H1 (cell line): ENCODE data around the gene TLK1. TPM values are rescaled to one million over a fixed set of nuclear protein-coding genes. Genes with fewer than 3 reads are reported as not detected.

ENCODE experiments used
- CTCF ChIA-PET: fragments of 300-600 bp; sonication (Branson Sonifier 250); formaldehyde crosslinking; loops from one replicate; lab custom pipeline; 2021; ENCODE audit not compliant: partially characterized antibody; lab: Charles Lee
- POLR2A ChIA-PET: fragments of 300-600 bp; sonication (Branson Sonifier 250); formaldehyde crosslinking; loops from one replicate; lab custom pipeline; 2021; ENCODE audit warnings: inconsistent platforms; ENCODE audit not compliant: partially characterized antibody; lab: Charles Lee
- DNase-seq, 2 experiments: peaks; one replicate each; pipeline versions ENCODE4 v3.0.0 to v3.0.0-alpha.2; 2010 to 2022; ENCODE audit warnings: low spot score in 2 of 2, low read depth in 1 of 2, mixed read lengths in 1 of 2
- FAIRE-seq: peaks from 2 replicates; lab custom pipeline; 2011; peaks lifted over from hg19 to GRCh38; lab: Jason Lieb, UNC
- H2AFZ ChIP-seq: 2 replicates; pipeline ENCODE4 v1.8.1; 2012; ENCODE audit warnings: low read length, inconsistent platforms
- H2AK5ac ChIP-seq: 2 replicates; pipeline ENCODE4 v1.6.1; 2013; ENCODE audit warnings: low read depth, low read length
- H2BK120ac ChIP-seq: replicated peaks from 2 replicates; pipeline ENCODE3; 2013; ENCODE audit warnings: low read depth, low read length, inconsistent platforms
- H2BK12ac ChIP-seq: 2 replicates; pipeline ENCODE4 v1.6.1; 2013; ENCODE audit warnings: low read depth, low read length
- H2BK15ac ChIP-seq: 2 replicates; pipeline ENCODE4 v1.6.1; 2013; ENCODE audit warnings: low read length
- H2BK20ac ChIP-seq: 2 replicates; pipeline ENCODE4 v1.6.1; 2013; ENCODE audit warnings: low read length
- H2BK5ac ChIP-seq: 2 replicates; pipeline ENCODE4 v1.6.1; 2013; ENCODE audit warnings: low read depth, low read length
- H3K14ac ChIP-seq: 2 replicates; pipeline ENCODE4 v1.6.1; 2013; ENCODE audit warnings: inconsistent platforms; ENCODE audit not compliant: insufficient read length
- H3K18ac ChIP-seq: 2 replicates; pipeline ENCODE4 v1.6.1; 2013; ENCODE audit warnings: low read length; ENCODE audit errors: extremely low read depth
- H3K23ac ChIP-seq: 2 replicates; pipeline ENCODE4 v1.6.1; 2013; ENCODE audit warnings: inconsistent platforms; ENCODE audit not compliant: insufficient read length
- H3K23me2 ChIP-seq: 2 replicates; pipeline ENCODE4 v1.6.1; 2013; ENCODE audit warnings: low read depth, low read length
- H3K27ac ChIP-seq: 2 replicates; pipeline ENCODE4 v1.6.1; 2011; ENCODE audit warnings: low read depth, low read length, inconsistent platforms
- H3K27me3 ChIP-seq, 4 experiments: replicated peaks in 1 of 4; 1 replicate in 1 of 4; 2 replicates in 3 of 4; pipeline versions ENCODE4 v1.6.1 to v1.8.1; 2011 to 2013; ENCODE audit warnings: low read length in 3 of 4, mild to moderate bottlenecking in 3 of 4, inconsistent platforms in 2 of 4, mixed read lengths in 2 of 4, moderate library complexity in 1 of 4; ENCODE audit not compliant: control insufficient read depth in 3 of 4, insufficient read depth in 3 of 4; ENCODE audit errors: extremely low read depth in 1 of 4
- H3K36me3 ChIP-seq, 4 experiments: 2 replicates each; pipeline versions ENCODE4 v1.6.1 to v1.8.1; 2011 to 2013; ENCODE audit warnings: mild to moderate bottlenecking in 4 of 4, low read length in 3 of 4, moderate library complexity in 2 of 4, control low read depth in 1 of 4, inconsistent platforms in 1 of 4; ENCODE audit not compliant: insufficient read depth in 4 of 4, control insufficient read depth in 2 of 4
- H3K4ac ChIP-seq: replicated peaks from 2 replicates; pipeline ENCODE3; 2013; ENCODE audit warnings: low read length, low read depth, mixed read lengths, inconsistent platforms; ENCODE audit not compliant: insufficient read length
- H3K4me1 ChIP-seq, 4 experiments: replicated peaks in 1 of 4; 1 replicate in 1 of 4; 2 replicates in 3 of 4; pipeline versions ENCODE4 v1.6.1 to v1.8.1; 2011 to 2013; ENCODE audit warnings: low read length in 3 of 4, inconsistent platforms in 2 of 4, mixed read lengths in 1 of 4; ENCODE audit not compliant: insufficient read depth in 4 of 4, control insufficient read depth in 3 of 4
- H3K4me2 ChIP-seq, 2 experiments: 2 replicates each; pipeline versions ENCODE4 v1.6.1 to v1.8.1; 2011 to 2013; ENCODE audit warnings: low read depth in 2 of 2, low read length in 2 of 2, control low read depth in 1 of 2, inconsistent platforms in 1 of 2, mild to moderate bottlenecking in 1 of 2; ENCODE audit not compliant: insufficient read depth in 1 of 2
- H3K4me3 ChIP-seq, 4 experiments: fragments of 200-600, 300-600 bp in 1 of 4; sonication (generic), shearing (Covaris generic), sonication (Bioruptor Twin) in 1 of 4; 2 replicates each; pipeline versions ENCODE4 v1.5.1 to v1.8.1; 2011 to 2016; ENCODE audit warnings: low read length in 4 of 4, low read depth in 3 of 4, control low read depth in 2 of 4, inconsistent platforms in 2 of 4, mild to moderate bottlenecking in 2 of 4, mixed read lengths in 1 of 4, moderate library complexity in 1 of 4; ENCODE audit not compliant: insufficient read depth in 2 of 4; ENCODE audit errors: extremely low read depth in 1 of 4
- H3K56ac ChIP-seq: replicated peaks from 2 replicates; pipeline ENCODE3; 2013; ENCODE audit warnings: low read depth, mild to moderate bottlenecking, mixed read lengths, low read length, inconsistent platforms; ENCODE audit not compliant: insufficient read length
- H3K79me1 ChIP-seq: 2 replicates; pipeline ENCODE4 v1.6.1; 2013; ENCODE audit warnings: low read depth, low read length, control low read depth
- H3K79me2 ChIP-seq, 2 experiments: 2 replicates each; pipeline versions ENCODE4 v1.6.1 to v1.8.1; 2012 to 2013; ENCODE audit warnings: low read length in 2 of 2, mild to moderate bottlenecking in 2 of 2, inconsistent platforms in 1 of 2; ENCODE audit not compliant: insufficient read depth in 2 of 2, control insufficient read depth in 1 of 2
- H3K9ac ChIP-seq, 4 experiments: replicated peaks in 1 of 4; 1 replicate in 1 of 4; 2 replicates in 3 of 4; pipeline versions ENCODE4 v1.6.1 to v1.8.1; 2011 to 2013; ENCODE audit warnings: low read depth in 3 of 4, low read length in 3 of 4, control low read depth in 2 of 4, mild to moderate bottlenecking in 2 of 4, moderate library complexity in 2 of 4, inconsistent platforms in 1 of 4; ENCODE audit errors: extremely low read depth in 1 of 4
- H3K9me3 ChIP-seq, 2 experiments: 2 replicates each; pipeline versions ENCODE4 v1.6.1 to v1.8.1; 2012 to 2013; ENCODE audit warnings: mild to moderate bottlenecking in 2 of 2, moderate library complexity in 2 of 2, control low read depth in 1 of 2, inconsistent platforms in 1 of 2, low read depth in 1 of 2, low read length in 1 of 2, mixed read lengths in 1 of 2; ENCODE audit not compliant: insufficient read depth in 2 of 2
- H4K20me1 ChIP-seq, 2 experiments: replicated peaks in 1 of 2; 2 replicates each; pipeline versions ENCODE3 to v1.8.1; 2011 to 2013; ENCODE audit warnings: inconsistent platforms in 2 of 2, low read length in 2 of 2, mild to moderate bottlenecking in 1 of 2; ENCODE audit not compliant: insufficient read depth in 2 of 2, control insufficient read depth in 1 of 2
- H4K5ac ChIP-seq: 2 replicates; pipeline ENCODE4 v1.6.1; 2013; ENCODE audit warnings: low read length, low read depth, mixed read lengths, inconsistent platforms; ENCODE audit not compliant: insufficient read length
- H4K8ac ChIP-seq: 2 replicates; pipeline ENCODE4 v1.8.0; 2013; ENCODE audit warnings: mild to moderate bottlenecking, moderate library complexity, low read length, inconsistent platforms; ENCODE audit not compliant: insufficient read depth; ENCODE audit errors: extremely low read depth
- H4K91ac ChIP-seq: replicated peaks from 2 replicates; pipeline ENCODE3; 2013; ENCODE audit warnings: low read length, mixed read lengths, inconsistent platforms; ENCODE audit not compliant: insufficient read length
- CTBP2 ChIP-seq: IDR thresholded peaks from 2 replicates; pipeline ENCODE4 v1.7.0; 2011; ENCODE audit warnings: borderline replicate concordance, mild to moderate bottlenecking, moderate library complexity, mixed read lengths, low read length; ENCODE audit not compliant: insufficient read depth, insufficient read length
- EP300 ChIP-seq, 2 experiments: IDR thresholded peaks; 1 replicate in 1 of 2; 2 replicates in 1 of 2; pipeline ENCODE4 v1.6.1; 2011 to 2012; ENCODE audit warnings: low read depth in 2 of 2, low read length in 2 of 2, mild to moderate bottlenecking in 2 of 2, borderline replicate concordance in 1 of 2, inconsistent platforms in 1 of 2, moderate library complexity in 1 of 2
- GABPA ChIP-seq: IDR thresholded peaks from 2 replicates; pipeline ENCODE4 v1.6.1; 2011; ENCODE audit warnings: mild to moderate bottlenecking, low read length, moderate library complexity, borderline replicate concordance; ENCODE audit not compliant: insufficient read depth
- KDM4A ChIP-seq: IDR thresholded peaks from one replicate; pipeline ENCODE4 v1.7.1; 2012; ENCODE audit warnings: low read depth, mild to moderate bottlenecking, moderate library complexity, low read length, inconsistent platforms; ENCODE audit not compliant: severe bottlenecking
- MAFK ChIP-seq: IDR thresholded peaks from 2 replicates; pipeline ENCODE4 v1.6.1; 2012; ENCODE audit warnings: low read depth, mild to moderate bottlenecking, improper control_type of control experiment, low read length
- RBBP5 ChIP-seq: IDR thresholded peaks from 2 replicates; pipeline ENCODE4 v1.7.1; 2012; ENCODE audit warnings: low read depth, mild to moderate bottlenecking, inconsistent platforms, low read length, moderate library complexity, borderline replicate concordance
- RNF2 ChIP-seq: fragments of 200-900, 300-1000 bp; sonication (generic); IDR thresholded peaks from 2 replicates; pipeline ENCODE4 v1.7.1; 2016; ENCODE audit warnings: borderline replicate concordance, low read depth, mild to moderate bottlenecking, antibody characterized with exemption, low read length; ENCODE audit not compliant: poor library complexity, severe bottlenecking; ENCODE audit errors: missing control alignments
- RXRA ChIP-seq: IDR thresholded peaks from 2 replicates; pipeline ENCODE4 v1.6.1; 2011; ENCODE audit warnings: low read depth, mild to moderate bottlenecking, low read length, moderate library complexity; ENCODE audit not compliant: insufficient read depth
- SAP30 ChIP-seq: fragments of 300-600 bp; sonication (generic); IDR thresholded peaks from 2 replicates; pipeline ENCODE4 v1.7.1; 2012; ENCODE audit warnings: low read length, moderate library complexity, mild to moderate bottlenecking, inconsistent platforms; ENCODE audit not compliant: insufficient read depth, insufficient replicate concordance
- SIRT6 ChIP-seq: IDR thresholded peaks from one replicate; pipeline ENCODE4 v1.7.1; 2012; ENCODE audit warnings: low read length, inconsistent platforms
- TEAD4 ChIP-seq: IDR thresholded peaks from 2 replicates; pipeline ENCODE4 v1.6.1; 2012; ENCODE audit warnings: low read depth, low read length, inconsistent platforms, mixed read lengths
- WGBS, 2 experiments: shearing (Covaris generic) in 1 of 2; methylation state at CpG; one replicate each; pipeline versions ENCODE4 v1.1.6 to v1.1.7; 2013 to 2015; ENCODE audit warnings: low lambda C conversion rate in 2 of 2, mixed read lengths in 2 of 2, inconsistent platforms in 1 of 2, low coverage in 1 of 2, missing lambda C conversion rate in 1 of 2; ENCODE audit not compliant: insufficient replicate concordance in 2 of 2, insufficient coverage in 1 of 2, insufficient read length in 1 of 2; ENCODE audit errors: extremely low coverage in 1 of 2, missing lambda C conversion rate in 1 of 2; 5-methylcytosine and 5-hydroxymethylcytosine counted together
- polyA plus RNA-seq, 7 experiments: library from polyadenylated mRNA; depleted of rRNA in 3 of 7; stranded (reverse) in 5 of 7; unstranded in 2 of 7; fragments of >200 nt in 5 of 7; fragments of 200-250 nt in 2 of 7; gene quantifications; 1 replicate in 5 of 7; 2 replicates in 1 of 7; 4 replicates in 1 of 7; pipeline versions ENCODE4 v1.2.1 to v1.2.3, GENCODE V29; 2011 to 2013; ENCODE audit warnings: missing spikeins in 2 of 7, mixed read lengths in 2 of 7
- total RNA-seq: library from RNA; stranded (reverse); fragmentation: NEBNext Ultra II Directional; extraction: Animal tissue kit (Norgen Biotek cat#: 25700); gene quantifications from 2 replicates; pipeline ENCODE4 v1.2.1, GENCODE V29; 2021
- TF ChIP-seq, protein P1 (sequence below): IDR thresholded peaks from 2 replicates; pipeline ENCODE4 v1.6.1; 2011; ENCODE audit warnings: low read depth, mild to moderate bottlenecking, low read length; ENCODE audit not compliant: insufficient read depth

The TLK1 gene
- total and polyA plus RNA-seq, 2 of the 8 experiments (the other 6 are each of a cell fraction or from before 2014, with no cell fraction given): 11.2 to 102 TPM

DNA sequence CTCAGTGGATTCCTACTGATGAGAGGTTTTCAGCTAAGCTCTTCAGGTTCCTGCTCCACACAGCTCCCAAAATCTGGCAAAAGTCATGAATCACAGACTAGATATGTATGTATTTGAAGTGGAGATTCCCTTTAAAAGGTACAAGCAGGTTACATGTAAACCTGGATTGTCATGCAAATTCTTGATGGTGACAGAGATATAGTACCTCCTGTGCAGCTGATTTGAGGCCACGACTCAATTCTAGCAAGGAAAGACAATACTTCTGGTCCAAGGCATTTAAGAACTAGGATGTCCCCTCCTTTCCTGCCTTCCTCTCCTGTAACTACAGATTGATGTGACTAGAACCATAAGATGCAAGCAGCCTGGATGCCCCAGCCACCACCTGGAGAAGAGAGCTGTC lies 176.6 kb downstream of the TLK1 start:
- Histone ChIP-seq H2AK5ac (no peak overlapping the region), H3K56ac (no peak overlapping the region), H4K5ac (no peak overlapping the region), H3K9ac (no peak overlapping the region), H2BK12ac (no peak overlapping the region), H3K27ac (no peak overlapping the region), H4K8ac (no peak overlapping the region), H3K23me2 (no peaks in the 10 kb centered on the region), H3K4me3 (no peak overlapping the region; a peak in 1 of 8 replicates), H2BK120ac (no peak overlapping the region), H3K18ac (no peak overlapping the region), H3K79me2 (no peaks in the 10 kb centered on the region), H3K79me1 (no peaks in the 10 kb centered on the region), H3K4ac (no peak overlapping the region), H2BK5ac (no peak overlapping the region), H3K4me2 (no peak overlapping the region), H3K23ac (no peak overlapping the region), H3K27me3 (no peaks in the 10 kb centered on the region), H3K9me3 (no peaks in the 10 kb centered on the region), H2BK20ac (no peak overlapping the region), H3K4me1 (peaks cover 0 to 6% (median 2%) of the 10 kb centered on the region in 4 experiments; a peak in 2 of 7 replicates), H3K36me3 (peaks cover 0 to 4% (median 0%) of the 10 kb centered on the region in 4 experiments; a peak in 1 of 8 replicates), H2AFZ (no peak overlapping the region), H4K20me1 (no peaks in the 10 kb centered on the region), H2BK15ac (no peak overlapping the region), H3K14ac (no peak overlapping the region), H4K91ac (no peak overlapping the region)
- CTCF ChIA-PET: interaction anchor here (0.6 to 7.2 kb wide), 2 partner anchors 10 to 1020 kb away, joined by 5 to 49 read pairs; no protein-coding TSS in a partner anchor
- WGBS, 2 experiments: 79% methylated on average over 1 of the region's 1 CpG; no CpG with 5 or more reads in 1 of the 2 experiments
- FAIRE-seq (no peak), DNase-seq (no peak)
- POLR2A ChIA-PET: interaction anchor here (0.5 to 4.3 kb wide), 3 partner anchors 9 to 423 kb away, joined by 4 to 17 read pairs (median 4); no protein-coding TSS in a partner anchor
- no peak for TF ChIP-seq CTBP2
- TF ChIP-seq RNF2: no peak
- TF ChIP-seq GABPA: no peak
- TF ChIP-seq TEAD4: no peak
- no peak for TF ChIP-seq RXRA
- TF ChIP-seq SIRT6: no peak
- no peak for TF ChIP-seq MAFK
- no peak for TF ChIP-seq SAP30
- no peak for TF ChIP-seq RBBP5
- no peak for TF ChIP-seq EP300 (IDR thresholded peaks at IDR 0.05; ENCODE audit: borderline replicate concordance in 1 of 2, low read depth in 2 of 2, low read length in 2 of 2)
- TF ChIP-seq, protein P1, sequence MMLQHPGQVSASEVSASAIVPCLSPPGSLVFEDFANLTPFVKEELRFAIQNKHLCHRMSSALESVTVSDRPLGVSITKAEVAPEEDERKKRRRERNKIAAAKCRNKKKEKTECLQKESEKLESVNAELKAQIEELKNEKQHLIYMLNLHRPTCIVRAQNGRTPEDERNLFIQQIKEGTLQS: no peak
- TF ChIP-seq KDM4A: no peak
